ENCODE results near the gene COL25A1. TPM values are rescaled to one million over a fixed set of nuclear protein-coding genes. Genes with fewer than 3 reads are reported as not detected.
A peak's percentile ranks its signal among the peaks of the same experiment; 100 is the strongest.

COL25A1 gene
- total and polyA plus RNA-seq, 2 donors = 0.75 to 1.5 TPM

DNA sequence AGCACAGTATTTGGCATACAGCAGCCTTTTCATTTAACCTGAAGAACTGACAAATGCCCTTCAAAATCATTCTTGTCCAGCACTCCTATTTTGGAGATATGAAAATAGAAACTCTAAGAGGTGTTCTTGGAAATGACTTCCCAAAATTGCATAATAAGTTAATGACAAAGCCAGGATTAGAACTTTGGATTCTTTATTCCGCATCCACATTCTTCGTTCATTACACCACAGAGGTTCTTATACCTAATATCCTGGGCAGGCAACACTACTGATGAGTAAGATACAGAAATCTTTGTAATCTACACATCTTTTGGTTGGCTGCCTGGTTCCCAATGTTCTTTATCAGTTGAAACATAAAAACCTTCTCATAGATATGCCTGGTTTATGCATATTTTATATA lies 5.9 kb downstream of the COL25A1 start:
- peaks cover 10 to 13% of the 10 kb centered on the region in 2 donors for H3K27me3 ChIP-seq (ENCODE audit: control insufficient read depth in 2 of 2, insufficient read depth in 1 of 2, low read length in 1 of 2)
- peaks cover 0 to under 1% of the 10 kb centered on the region in 2 donors for H3K9me3 ChIP-seq (ENCODE audit: control insufficient read depth in 2 of 2, insufficient read depth in 1 of 2, low read length in 1 of 2)
- H3K4me3 ChIP-seq (ENCODE audit: low read length in 2 of 2) = no peak overlapping the region
- no peak overlapping the region for H3K27ac ChIP-seq (ENCODE audit: low read depth in 1 of 2, low read length in 1 of 2)
- peaks cover 2% of the 10 kb centered on the region in 2 donors for H3K4me1 ChIP-seq (ENCODE audit: control insufficient read depth in 2 of 2, insufficient read depth in 2 of 2, low read length in 2 of 2)
- WGBS = 97% methylated on average over 2 of the region's 2 CpGs
- DNase-seq (ENCODE audit: low read depth in 6 of 9, low spot score in 9 of 9) = no peak
- no peaks in the 10 kb centered on the region for H3K36me3 ChIP-seq (ENCODE audit: control insufficient read depth in 2 of 2, insufficient read depth in 2 of 2, low read length in 1 of 2)

DNA sequence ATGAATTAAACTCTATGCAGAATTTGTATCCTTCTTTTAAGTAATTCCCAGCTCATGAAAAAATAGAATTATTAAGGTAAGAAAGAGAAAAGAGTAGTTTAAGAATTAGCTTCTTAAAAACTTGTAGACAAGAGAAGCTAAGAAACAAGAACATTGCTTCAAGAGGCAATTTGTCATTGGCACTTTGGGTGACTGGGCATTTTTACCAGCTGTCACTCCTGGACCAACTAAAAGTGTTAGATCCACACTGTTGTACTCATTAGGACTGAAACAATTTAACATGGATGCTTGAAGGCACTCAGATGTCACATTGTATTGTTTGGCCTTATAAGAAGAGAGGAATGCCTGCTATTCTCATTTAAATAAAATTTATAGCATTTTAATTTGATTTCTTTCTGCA lies 7.4 kb downstream of the COL25A1 start:
- Histone ChIP-seq H3K27me3 (ENCODE audit: control insufficient read depth in 2 of 2, insufficient read depth in 1 of 2, low read length in 1 of 2) (peaks cover 0 to 2% of the 10 kb centered on the region in 2 donors), H3K27ac (ENCODE audit: low read depth in 1 of 2, low read length in 1 of 2) (no peak overlapping the region), H3K9me3 (ENCODE audit: control insufficient read depth in 2 of 2, insufficient read depth in 1 of 2, low read length in 1 of 2) (no peaks in the 10 kb centered on the region), H3K4me3 (ENCODE audit: low read length in 2 of 2) (no peak overlapping the region), H3K36me3 (ENCODE audit: control insufficient read depth in 2 of 2, insufficient read depth in 2 of 2, low read length in 1 of 2) (no peaks in the 10 kb centered on the region), H3K4me1 (ENCODE audit: control insufficient read depth in 2 of 2, insufficient read depth in 2 of 2, low read length in 2 of 2) (no peaks in the 10 kb centered on the region)
- no peak for DNase-seq (ENCODE audit: low read depth in 6 of 9, low spot score in 9 of 9)

DNA sequence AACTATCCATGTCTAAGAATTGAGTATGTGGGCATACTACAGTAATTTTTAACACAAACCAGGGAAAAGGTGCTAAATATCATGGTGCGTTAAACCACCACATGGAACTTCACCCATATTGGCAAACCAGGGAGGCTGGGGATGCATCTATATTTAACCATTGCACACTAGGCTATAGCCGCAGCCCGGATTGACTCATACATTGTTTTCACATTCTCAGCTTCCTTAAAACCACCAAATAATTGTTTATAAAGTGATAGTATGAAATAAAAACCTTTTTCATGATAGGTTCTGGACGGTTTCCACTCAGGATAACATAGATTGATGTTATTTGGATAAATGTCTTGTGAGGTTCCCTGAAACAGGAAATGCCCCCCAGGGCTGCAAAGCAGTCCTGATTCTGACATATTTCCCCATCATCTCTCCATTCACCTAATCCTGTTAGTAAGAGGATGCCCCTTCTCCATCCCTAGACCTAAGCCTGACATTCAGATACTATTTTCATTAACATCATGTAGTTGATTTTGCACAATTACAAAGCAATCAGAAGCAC lies 7.9 kb downstream of the COL25A1 start:
- H3K36me3 ChIP-seq (ENCODE audit: control insufficient read depth in 2 of 2, insufficient read depth in 2 of 2, low read length in 1 of 2) = no peaks in the 10 kb centered on the region
- no peak overlapping the region for H3K4me3 ChIP-seq (ENCODE audit: low read length in 2 of 2)
- no peaks in the 10 kb centered on the region for H3K27me3 ChIP-seq (ENCODE audit: control insufficient read depth in 2 of 2, insufficient read depth in 1 of 2, low read length in 1 of 2)
- no peak overlapping the region for H3K27ac ChIP-seq (ENCODE audit: low read depth in 1 of 2, low read length in 1 of 2)
- DNase-seq (ENCODE audit: low read depth in 6 of 9, low spot score in 9 of 9) = no peak
- H3K9me3 ChIP-seq (ENCODE audit: control insufficient read depth in 2 of 2, insufficient read depth in 1 of 2, low read length in 1 of 2) = no peaks in the 10 kb centered on the region
- no peaks in the 10 kb centered on the region for H3K4me1 ChIP-seq (ENCODE audit: control insufficient read depth in 2 of 2, insufficient read depth in 2 of 2, low read length in 2 of 2)
- WGBS = 96% methylated on average over 4 of the region's 4 CpGs

DNA sequence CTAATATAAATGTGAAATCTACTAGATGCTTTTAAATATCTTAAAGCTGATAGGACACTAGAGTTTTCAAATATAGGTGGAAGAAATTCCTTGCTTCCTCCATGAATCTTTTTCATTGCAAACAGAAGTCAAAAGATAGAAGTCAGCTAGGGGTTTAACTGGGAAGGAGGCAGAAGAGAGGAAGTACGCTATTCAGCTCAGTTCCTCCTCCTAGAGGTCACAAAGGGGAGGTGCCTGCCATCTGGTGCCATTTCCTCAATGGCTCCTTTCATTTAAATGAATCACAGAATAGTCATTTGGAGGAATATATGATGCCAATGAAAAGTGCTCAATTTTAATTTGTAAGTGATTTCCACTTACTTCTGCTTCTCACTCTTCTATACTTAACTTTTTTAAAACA lies 8.5 kb downstream of the COL25A1 start:
- no peaks in the 10 kb centered on the region for H3K36me3 ChIP-seq (ENCODE audit: control insufficient read depth in 2 of 2, insufficient read depth in 2 of 2, low read length in 1 of 2)
- no peaks in the 10 kb centered on the region for H3K27me3 ChIP-seq (ENCODE audit: control insufficient read depth in 2 of 2, insufficient read depth in 1 of 2, low read length in 1 of 2)
- no peaks in the 10 kb centered on the region for H3K4me1 ChIP-seq (ENCODE audit: control insufficient read depth in 2 of 2, insufficient read depth in 2 of 2, low read length in 2 of 2)
- no peak overlapping the region for H3K27ac ChIP-seq (ENCODE audit: low read depth in 1 of 2, low read length in 1 of 2)
- no peak overlapping the region for H3K4me3 ChIP-seq (ENCODE audit: low read length in 2 of 2)
- DNase-seq (ENCODE audit: low read depth in 6 of 9, low spot score in 9 of 9) = peak in 3 of 9 donors; percentile 23 to 60 (median 38)
- no peaks in the 10 kb centered on the region for H3K9me3 ChIP-seq (ENCODE audit: control insufficient read depth in 2 of 2, insufficient read depth in 1 of 2, low read length in 1 of 2)
- 28% methylated on average over 1 of the region's 1 CpG for WGBS

DNA sequence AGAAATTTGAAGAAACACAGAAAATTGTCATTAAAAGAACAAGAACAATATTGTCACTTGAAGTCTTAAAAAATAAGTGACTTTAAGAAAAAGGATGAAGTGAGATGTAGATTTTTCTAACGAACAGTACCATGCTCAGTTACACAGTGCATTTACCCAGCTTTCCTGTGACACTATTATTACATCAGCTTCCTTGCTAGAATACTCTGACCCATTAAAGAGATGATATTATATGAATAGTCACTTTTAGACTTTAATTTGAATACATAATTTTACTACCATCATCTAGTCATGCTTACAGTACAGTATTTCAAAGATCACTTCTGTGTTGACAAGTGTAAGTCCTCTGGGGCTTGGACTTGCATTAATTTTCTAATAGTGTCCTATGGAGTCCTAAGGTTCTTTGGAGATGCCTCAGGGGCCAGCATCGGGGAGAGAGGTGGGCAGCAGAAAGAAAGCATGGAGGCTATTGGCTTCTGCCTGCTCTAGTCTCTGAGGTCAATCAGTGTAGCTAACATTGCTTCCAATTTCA lies 10.7 kb downstream of the COL25A1 start:
- Histone ChIP-seq H3K27ac (ENCODE audit: low read depth in 1 of 2, low read length in 1 of 2) (no peak overlapping the region), H3K4me1 (ENCODE audit: control insufficient read depth in 2 of 2, insufficient read depth in 2 of 2, low read length in 2 of 2) (no peaks in the 10 kb centered on the region), H3K36me3 (ENCODE audit: control insufficient read depth in 2 of 2, insufficient read depth in 2 of 2, low read length in 1 of 2) (no peaks in the 10 kb centered on the region), H3K9me3 (ENCODE audit: control insufficient read depth in 2 of 2, insufficient read depth in 1 of 2, low read length in 1 of 2) (no peaks in the 10 kb centered on the region), H3K27me3 (ENCODE audit: control insufficient read depth in 2 of 2, insufficient read depth in 1 of 2, low read length in 1 of 2) (no peaks in the 10 kb centered on the region), H3K4me3 (ENCODE audit: low read length in 2 of 2) (no peak overlapping the region)
- DNase-seq (ENCODE audit: low read depth in 6 of 9, low spot score in 9 of 9) = no peak
- WGBS = 98% methylated on average over 2 of the region's 2 CpGs

DNA sequence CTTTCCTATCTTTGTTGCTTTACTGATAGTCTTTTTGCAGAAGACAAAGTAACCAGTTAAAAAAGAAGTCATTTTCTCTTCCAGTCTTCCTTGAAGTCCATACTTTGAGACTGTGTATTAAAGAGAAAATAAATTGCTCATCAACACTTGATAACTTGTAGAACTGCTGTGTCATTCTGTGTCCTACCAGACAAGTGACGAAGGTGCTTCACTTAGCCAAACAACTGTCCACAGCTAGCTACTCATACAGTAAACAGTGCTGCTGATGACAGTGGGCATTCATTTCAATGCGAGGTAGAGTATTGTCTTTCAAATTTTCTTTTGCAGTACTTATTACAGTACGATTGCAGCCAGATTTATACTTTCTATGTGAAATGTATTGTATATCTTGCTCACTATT lies 11.5 kb downstream of the COL25A1 start:
- no peak for DNase-seq (ENCODE audit: low read depth in 6 of 9, low spot score in 9 of 9)
- no peaks in the 10 kb centered on the region for H3K36me3 ChIP-seq (ENCODE audit: control insufficient read depth in 2 of 2, insufficient read depth in 2 of 2, low read length in 1 of 2)
- no peaks in the 10 kb centered on the region for H3K4me1 ChIP-seq (ENCODE audit: control insufficient read depth in 2 of 2, insufficient read depth in 2 of 2, low read length in 2 of 2)
- no peaks in the 10 kb centered on the region for H3K27me3 ChIP-seq (ENCODE audit: control insufficient read depth in 2 of 2, insufficient read depth in 1 of 2, low read length in 1 of 2)
- H3K27ac ChIP-seq (ENCODE audit: low read depth in 1 of 2, low read length in 1 of 2) = no peak overlapping the region
- no peak overlapping the region for H3K4me3 ChIP-seq (ENCODE audit: low read length in 2 of 2)
- no peaks in the 10 kb centered on the region for H3K9me3 ChIP-seq (ENCODE audit: control insufficient read depth in 2 of 2, insufficient read depth in 1 of 2, low read length in 1 of 2)
- 80% methylated on average over 3 of the region's 3 CpGs for WGBS

DNA sequence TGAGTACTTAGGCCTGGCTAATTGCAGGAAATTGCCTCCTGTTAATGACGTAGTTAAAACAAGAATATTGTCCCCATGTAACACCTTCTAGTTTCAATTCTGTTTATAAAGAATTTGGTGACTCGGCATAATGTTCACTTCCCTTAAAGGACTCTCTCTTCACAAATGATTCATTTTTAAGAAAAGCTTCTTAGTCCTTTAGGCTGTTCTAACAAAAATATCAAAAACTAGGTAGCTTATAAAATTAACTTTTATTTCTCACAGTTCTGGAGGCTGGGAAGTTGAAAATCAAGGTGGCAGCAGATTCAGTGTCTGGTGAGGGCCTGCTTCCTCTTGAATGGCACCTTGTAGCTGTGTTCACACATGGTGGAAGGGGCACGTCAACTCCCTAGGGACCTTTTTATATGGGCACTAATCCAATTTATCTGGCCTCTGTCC lies 23.8 kb downstream of the COL25A1 start:
- Histone ChIP-seq H3K27me3 (ENCODE audit: control insufficient read depth in 2 of 2, insufficient read depth in 1 of 2, low read length in 1 of 2) (no peaks in the 10 kb centered on the region), H3K4me3 (ENCODE audit: low read length in 2 of 2) (no peak overlapping the region), H3K9me3 (ENCODE audit: control insufficient read depth in 2 of 2, insufficient read depth in 1 of 2, low read length in 1 of 2) (peaks cover 0 to 1% of the 10 kb centered on the region in 2 donors), H3K4me1 (ENCODE audit: control insufficient read depth in 2 of 2, insufficient read depth in 2 of 2, low read length in 2 of 2) (peaks cover 0 to 7% of the 10 kb centered on the region in 2 donors), H3K27ac (ENCODE audit: low read depth in 1 of 2, low read length in 1 of 2) (no peak overlapping the region), H3K36me3 (ENCODE audit: control insufficient read depth in 2 of 2, insufficient read depth in 2 of 2, low read length in 1 of 2) (no peaks in the 10 kb centered on the region)
- DNase-seq (ENCODE audit: low read depth in 6 of 9, low spot score in 9 of 9) = peak in 1 of 9 donors; percentile 17
- 45% methylated on average over 3 of the region's 3 CpGs for WGBS

DNA sequence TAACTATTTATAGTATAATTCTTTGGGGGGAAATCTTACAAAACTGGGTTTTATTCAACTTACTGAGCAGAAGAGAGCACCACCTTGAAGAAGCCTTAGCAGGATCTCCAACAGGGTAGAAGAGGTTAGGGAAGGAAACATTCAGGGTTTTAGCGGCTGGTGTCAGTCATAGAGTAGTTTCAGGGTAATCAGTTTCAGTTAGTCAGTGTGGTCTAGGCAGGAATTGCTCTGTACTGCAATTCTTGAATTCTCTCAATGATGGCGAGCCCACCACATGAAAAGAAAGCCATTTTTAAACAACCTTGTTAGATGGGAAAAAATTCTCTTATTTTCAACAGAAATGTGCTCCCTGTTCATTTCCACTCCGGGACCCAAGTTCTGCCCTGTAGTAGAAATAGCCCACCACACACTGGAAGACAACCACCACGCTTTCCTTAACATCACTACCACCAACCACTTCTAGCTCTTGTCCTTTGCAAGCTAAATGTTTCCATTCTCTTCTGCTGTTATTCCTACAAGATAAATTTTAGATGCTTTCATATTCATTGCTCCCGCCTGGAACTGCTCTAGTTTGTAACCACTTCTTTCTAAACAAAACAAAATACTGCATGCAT lies 25.9 kb downstream of the COL25A1 start:
- H3K27ac ChIP-seq (ENCODE audit: low read depth in 1 of 2, low read length in 1 of 2) = no peak overlapping the region
- WGBS = 91% methylated on average over 5 of the region's 5 CpGs

DNA sequence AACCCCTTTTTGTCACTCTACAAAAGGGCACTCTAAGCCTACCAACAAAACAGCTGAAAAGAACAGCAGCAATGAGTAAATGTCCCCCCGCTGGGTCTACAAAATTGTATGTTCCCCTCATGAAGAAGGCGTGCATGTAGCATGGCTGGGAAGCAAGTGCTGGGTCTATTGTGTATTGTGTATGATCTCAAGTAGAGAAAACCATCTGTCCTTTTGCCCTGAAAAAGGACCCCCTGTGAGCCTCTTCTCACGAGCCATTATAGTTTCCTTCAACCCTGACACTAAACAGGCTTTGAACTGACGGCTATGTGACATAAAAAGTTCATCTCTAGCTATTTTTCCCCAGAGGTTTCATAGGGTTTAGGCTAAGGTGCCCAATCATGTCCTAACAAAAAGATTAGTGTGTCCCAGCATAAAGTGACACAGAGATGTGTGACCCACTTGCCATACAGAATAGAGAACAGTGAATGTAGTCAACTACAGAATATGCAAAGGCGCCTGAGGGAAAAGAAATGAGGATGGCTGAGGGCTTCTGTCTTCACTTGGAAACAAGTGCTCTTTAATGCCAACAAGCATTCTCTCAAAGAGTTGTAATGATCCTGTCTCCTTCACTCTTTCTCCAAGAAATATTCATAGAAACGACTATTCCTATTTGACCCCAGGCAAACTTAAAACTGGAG lies 27.3 kb downstream of the COL25A1 start:
- H3K27me3 ChIP-seq (ENCODE audit: control insufficient read depth in 2 of 2, insufficient read depth in 1 of 2, low read length in 1 of 2) = no peaks in the 10 kb centered on the region
- no peaks in the 10 kb centered on the region for H3K36me3 ChIP-seq (ENCODE audit: control insufficient read depth in 2 of 2, insufficient read depth in 2 of 2, low read length in 1 of 2)
- no peak overlapping the region for H3K4me3 ChIP-seq (ENCODE audit: low read length in 2 of 2)
- no peak overlapping the region for H3K27ac ChIP-seq (ENCODE audit: low read depth in 1 of 2, low read length in 1 of 2)
- peaks cover 0 to 1% of the 10 kb centered on the region in 2 donors for H3K9me3 ChIP-seq (ENCODE audit: control insufficient read depth in 2 of 2, insufficient read depth in 1 of 2, low read length in 1 of 2)
- H3K4me1 ChIP-seq (ENCODE audit: control insufficient read depth in 2 of 2, insufficient read depth in 2 of 2, low read length in 2 of 2) = peaks cover 0 to 7% of the 10 kb centered on the region in 2 donors
- DNase-seq (ENCODE audit: low read depth in 6 of 9, low spot score in 9 of 9) = no peak
- 96% methylated on average over 6 of the region's 6 CpGs for WGBS

More for the DNA sequence above, 25.9 kb downstream of the COL25A1 start:
- no peak overlapping the region for H3K4me3 ChIP-seq (ENCODE audit: low read length in 2 of 2)
- DNase-seq (ENCODE audit: low read depth in 6 of 9, low spot score in 9 of 9) = no peak
- H3K27me3 ChIP-seq (ENCODE audit: control insufficient read depth in 2 of 2, insufficient read depth in 1 of 2, low read length in 1 of 2) = no peaks in the 10 kb centered on the region
- H3K36me3 ChIP-seq (ENCODE audit: control insufficient read depth in 2 of 2, insufficient read depth in 2 of 2, low read length in 1 of 2) = no peaks in the 10 kb centered on the region
- H3K4me1 ChIP-seq (ENCODE audit: control insufficient read depth in 2 of 2, insufficient read depth in 2 of 2, low read length in 2 of 2) = peaks cover 0 to 7% of the 10 kb centered on the region in 2 donors
- peaks cover 0 to 1% of the 10 kb centered on the region in 2 donors for H3K9me3 ChIP-seq (ENCODE audit: control insufficient read depth in 2 of 2, insufficient read depth in 1 of 2, low read length in 1 of 2)
